HG02642 (cell line): ENCODE results near the gene WWTR1.

Experiments
- ATAC-seq: cut with Tn5 transposase; IDR thresholded peaks from one replicate; pipeline ENCODE4 v1.9.1; 2021; ENCODE audit warnings: mild to moderate bottlenecking; ENCODE audit not compliant: unreplicated experiment, poor library complexity

WWTR1 gene

DNA sequence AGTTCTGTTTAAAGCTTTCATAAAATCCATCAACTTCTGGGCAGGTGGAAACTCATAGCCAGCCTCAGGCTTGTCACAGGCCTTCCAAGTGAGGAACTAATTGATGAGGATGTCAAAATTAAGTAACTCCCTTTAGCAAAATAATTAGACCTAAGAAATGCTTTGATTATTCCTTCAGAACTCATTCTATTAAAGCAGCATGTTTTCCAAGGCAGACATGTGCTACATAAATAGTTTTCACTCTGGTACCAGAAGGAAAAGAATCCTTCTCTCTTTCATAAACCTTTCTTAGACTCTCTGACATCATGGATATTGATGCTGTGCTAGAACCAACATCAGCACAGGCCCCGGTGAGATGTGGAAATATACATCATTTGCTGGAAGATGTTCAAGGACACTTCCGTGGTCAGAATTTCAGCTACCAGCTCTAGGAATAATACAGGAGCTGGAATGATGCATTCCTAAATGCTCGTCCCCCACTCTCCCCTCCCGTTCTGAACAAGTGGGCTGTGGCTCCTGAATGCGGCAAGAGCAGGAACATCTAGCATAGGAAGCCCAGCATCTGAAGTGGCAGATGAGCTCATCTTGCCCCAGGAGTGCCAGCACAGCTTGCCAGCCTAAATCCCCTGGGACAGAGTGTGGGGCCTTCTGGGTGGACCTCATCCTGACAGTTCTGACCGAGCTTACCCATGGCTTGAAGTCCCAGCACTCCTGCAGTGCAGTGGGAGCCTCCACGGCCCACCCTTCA lies 82.4 kb downstream of the WWTR1 start:
- ATAC-seq, result no peak

DNA sequence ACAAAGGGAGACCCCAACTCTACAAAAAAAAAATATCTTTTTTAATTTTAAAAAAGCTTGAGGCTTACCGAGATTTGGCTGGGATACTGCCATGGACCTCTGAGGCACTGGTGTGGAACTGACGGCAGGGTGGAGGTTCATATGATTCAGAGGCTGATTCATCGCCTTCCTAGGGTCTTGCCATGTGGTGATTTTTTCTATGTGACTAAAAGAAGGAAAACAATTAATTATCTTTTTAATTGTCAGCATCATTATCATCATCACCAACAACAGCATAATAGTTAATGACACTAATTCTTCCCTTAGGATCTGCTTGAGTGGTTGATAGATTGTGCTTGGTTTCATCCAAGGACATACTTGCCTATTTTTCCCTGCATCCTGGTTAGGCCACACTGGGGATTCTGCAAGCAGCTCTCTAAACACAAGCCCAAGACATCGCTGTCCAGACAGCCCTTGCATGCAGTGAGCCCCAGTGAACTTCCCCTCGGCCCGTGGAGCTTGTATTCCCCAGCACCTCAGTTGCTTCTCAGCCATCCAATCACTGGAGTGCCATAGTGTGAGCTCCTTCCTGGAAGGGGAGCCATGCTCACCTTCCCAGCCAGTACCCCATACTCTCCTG lies 84.9 kb downstream of the WWTR1 start:
- ATAC-seq, result no peak

DNA sequence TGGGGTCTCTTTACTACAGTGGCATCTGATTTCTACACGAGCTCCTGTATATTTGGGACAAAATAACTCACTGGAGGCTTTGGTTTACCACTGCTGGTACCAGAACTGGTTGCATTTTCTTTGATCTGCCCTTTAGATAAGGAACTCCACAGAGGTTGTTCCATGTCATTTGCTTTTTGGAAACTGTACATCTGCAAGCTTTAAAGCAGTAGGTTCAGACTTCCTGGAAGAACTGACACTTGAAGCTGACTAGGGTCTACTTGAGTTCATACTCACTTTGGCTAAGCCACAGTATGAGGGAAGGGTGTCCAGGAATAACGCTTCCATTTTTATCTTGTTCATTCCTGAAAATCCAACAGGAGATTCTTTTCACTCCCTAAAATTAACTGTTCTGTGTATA lies 86.4 kb downstream of the WWTR1 start:
- ATAC-seq, result no peak

DNA sequence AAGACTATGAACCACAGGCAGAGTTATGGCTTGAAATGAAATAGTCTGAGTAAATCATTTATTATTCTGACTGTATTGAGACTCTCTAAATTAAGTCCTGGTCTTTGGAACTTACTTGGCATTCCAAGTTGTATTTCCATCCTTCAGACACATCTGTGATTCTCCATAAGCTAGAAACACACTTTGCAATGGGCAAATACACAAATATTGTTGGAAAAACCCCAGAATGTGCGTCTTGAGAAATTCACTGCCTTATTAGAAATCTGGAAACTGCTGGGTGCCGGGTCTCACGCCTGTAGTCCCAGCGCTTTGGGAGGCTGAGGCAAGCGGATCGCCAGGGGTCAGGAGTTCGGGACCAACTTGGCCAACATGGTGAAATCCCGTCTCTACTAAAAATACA lies 87.8 kb downstream of the WWTR1 start:
- no peak for ATAC-seq

DNA sequence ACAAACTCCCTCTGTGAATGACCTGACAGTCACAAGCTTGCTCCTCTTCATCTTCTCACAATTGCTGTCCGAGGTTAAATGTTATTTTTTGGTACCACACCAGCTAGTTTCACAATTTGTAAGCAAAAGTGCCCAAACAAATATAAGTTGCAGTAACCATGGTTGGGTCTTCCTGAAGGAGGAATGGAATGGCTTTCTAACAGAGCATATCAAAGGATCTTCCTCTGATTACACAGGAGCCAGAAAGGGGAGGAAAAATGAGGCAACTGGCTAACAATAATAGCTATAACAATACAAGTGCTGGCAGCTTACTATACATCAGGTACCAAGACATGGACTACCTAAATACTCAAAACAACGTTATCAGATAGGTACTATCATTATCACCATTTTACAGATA lies 90.4 kb downstream of the WWTR1 start:
- no peak for ATAC-seq

DNA sequence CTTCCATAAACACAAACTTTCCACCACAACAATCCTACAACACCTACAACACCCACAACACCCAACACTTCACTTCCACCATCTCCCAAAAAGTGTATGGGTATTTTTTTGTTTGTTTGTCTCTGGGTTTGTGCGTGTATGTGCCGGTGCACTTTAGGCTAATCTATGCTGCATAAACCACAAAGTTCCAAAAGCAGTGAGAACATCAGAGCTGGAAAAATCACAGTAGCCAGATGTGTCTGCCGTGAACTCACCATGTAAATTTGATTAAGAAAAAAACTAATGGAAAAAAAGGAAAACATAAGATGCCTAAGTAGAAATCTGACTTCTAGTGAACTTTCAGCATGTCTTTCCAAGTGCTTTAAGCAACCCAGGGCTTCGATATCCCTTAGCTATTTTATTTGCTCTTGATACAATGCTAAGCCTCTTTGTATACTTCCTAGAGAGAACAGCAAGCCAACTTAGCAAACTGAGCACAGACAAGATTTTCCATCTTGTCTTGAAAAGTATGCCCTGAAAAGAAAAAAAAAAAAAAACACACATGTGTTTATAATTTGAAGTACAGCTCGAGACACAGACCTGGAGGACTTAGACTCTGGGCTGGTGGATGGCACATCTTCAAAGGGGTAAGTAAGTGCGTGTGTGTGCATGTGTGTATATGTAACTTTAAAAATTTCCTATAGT lies 91.4 kb downstream of the WWTR1 start:
- ATAC-seq, result no peak

DNA sequence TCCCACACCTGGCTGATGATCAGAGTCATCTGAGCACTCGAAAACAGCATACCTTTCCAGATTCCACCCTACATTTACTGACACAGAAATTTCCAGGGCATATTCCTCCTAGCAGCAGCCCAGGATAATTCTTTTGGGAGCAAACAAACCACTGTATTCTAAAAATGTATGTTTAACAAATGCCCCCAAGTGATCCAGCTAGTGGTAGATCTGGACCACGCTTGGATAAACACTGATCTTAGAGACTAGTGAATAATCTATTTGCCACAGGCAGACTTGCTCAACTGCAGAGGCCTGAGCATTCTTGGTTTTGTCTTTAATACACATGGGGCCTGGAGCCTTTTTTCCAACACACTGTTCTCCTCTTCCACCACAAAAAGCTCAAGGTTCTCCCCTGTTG lies 93.7 kb downstream of the WWTR1 start:
- no peak for ATAC-seq

DNA sequence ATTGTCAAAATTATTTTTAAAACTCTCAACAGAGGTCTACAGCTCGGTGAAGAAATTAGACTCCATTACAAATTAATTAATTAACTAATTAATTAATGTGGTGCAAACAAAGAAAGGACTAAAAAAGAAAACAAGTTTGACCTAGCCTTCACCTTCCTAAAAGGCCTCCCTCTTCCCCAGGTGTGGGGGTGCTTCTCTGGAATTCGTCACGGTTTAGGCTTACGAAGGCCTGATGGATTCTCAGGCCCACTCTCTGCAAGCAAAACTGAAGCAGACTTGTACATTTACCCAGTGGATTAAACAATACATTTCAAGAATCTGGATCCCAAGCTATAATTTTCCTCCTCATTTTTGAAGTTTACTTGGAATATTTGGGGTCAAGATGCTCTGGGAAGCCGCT lies 94.7 kb downstream of the WWTR1 start:
- ATAC-seq, result no peak

DNA sequence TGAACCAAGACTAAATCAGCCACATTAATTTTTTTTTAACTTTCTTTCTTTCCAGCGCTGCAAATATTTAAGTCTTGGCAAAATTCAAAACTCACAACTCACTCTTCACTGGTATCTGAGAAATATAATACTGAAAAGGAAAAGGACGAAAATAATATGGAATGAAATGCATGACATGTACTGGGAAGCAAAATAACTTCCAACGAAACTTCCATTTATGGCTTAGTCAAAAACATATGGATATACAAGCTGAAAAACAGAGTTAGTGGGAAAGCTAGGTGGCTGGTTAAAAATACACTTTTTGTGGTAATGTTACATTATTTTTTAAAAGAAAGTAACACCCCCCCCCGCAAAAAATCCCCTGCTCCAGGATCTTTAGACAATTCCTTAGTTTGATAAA lies 97.2 kb downstream of the WWTR1 start:
- ATAC-seq, result no peak

DNA sequence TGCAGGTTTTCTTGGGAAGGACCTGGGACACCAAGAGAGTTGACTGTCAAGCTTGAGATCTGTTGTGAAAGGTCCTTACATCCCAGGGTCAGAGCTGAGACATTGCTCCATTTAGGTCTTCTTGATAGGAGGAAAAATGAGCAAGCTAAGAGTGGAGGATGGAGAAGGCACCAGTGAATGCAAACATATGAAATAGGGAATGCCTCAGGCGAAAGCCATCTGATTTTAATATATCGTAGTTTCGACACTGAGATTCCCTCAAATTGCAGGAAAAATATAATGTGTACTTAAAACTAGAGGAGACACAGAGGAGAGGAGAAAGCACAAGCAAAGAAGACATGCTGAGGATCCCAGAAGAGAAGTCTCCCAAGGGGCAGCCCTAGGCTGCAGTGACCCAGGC lies 97.8 kb downstream of the WWTR1 start:
- ATAC-seq, result no peak

DNA sequence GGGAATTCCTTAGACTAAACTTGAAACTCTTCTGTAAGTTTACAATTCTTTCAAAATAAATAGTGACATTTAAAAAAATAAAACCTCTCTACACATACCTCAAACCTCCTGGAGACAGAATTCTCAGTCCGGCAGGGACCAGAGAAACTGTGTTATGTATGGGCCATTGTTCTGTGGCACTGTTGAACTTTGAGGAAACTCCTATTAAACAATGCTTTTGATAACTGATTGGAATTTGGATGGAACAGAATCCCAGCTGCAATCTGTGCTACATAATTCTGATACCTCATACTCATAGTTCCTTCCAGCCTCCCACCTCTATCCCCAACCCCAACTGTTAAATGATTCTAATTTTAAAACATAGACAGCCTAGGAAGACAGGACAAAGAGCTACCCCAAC lies 98.3 kb downstream of the WWTR1 start:
- no peak for ATAC-seq

DNA sequence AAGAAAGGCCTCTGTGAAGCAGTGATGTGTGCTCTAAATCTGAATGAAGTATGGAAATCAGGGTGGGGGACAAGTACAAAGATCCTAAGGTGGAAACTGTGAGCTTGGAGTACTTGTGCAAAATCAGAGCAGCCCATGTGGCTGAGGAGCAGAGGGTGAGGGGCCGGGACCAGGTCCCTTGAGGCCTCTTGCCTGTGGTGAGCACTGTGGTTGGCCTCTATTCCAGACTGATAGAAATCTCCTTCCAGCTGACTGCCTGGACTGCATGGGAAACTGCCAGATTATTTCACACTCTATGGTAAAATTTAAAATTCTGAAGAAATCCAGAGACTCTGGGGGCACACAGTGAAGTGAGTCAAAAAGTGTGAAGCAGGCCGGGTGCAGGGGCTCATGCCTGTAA lies 101.9 kb downstream of the WWTR1 start:
- no peak for ATAC-seq

DNA sequence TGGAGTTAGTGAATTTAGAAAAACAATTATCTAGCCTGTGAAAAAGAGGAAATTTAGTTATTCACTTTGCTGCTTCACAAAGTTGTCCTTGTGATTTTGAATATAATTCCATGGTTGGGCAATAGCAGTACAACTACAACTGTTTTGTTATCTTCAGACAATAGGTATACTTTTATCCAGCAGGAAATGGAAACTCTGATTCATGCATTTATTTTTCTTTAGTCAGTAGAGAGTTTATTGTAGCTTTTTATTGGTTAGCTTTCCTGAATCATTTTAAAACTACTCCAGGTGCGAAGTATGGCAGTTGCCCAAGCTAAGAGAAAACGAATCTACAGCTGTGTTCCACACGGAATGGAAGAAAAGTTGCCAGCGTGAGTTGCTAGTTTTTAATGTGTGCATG lies 103.0 kb downstream of the WWTR1 start:
- no peak for ATAC-seq

DNA sequence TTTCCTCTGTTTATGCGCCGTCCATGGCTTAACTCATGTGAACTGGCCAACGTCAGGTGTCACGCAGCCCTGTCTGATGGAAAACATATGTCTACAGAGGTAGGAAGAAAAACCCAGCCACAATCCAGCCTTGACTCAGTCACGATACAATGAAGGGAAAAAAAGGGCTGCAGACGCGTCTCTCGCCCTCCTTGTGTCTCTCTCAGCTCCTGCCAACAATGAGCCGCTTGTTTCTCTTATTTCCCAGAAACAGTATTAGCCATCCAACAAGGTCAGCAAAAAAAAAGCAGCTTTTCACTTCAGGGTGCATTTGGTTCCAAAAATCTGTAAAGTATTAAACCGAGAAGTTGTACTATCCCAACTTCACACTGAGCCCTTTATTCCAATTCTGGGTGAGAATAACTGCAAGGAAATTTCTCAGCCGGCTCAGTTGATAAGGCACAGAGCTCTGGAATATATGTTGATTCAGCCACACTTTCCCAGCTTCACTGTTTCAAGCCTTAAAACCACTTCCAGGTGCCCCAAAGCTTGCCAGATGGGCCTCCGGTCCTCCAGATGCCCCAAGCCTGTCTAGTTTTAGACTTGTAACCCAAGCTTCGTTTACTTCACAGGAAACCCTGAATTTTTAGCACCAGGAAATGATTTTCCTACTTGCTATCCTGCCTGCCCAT lies 103.9 kb downstream of the WWTR1 start:
- ATAC-seq, result no peak

DNA sequence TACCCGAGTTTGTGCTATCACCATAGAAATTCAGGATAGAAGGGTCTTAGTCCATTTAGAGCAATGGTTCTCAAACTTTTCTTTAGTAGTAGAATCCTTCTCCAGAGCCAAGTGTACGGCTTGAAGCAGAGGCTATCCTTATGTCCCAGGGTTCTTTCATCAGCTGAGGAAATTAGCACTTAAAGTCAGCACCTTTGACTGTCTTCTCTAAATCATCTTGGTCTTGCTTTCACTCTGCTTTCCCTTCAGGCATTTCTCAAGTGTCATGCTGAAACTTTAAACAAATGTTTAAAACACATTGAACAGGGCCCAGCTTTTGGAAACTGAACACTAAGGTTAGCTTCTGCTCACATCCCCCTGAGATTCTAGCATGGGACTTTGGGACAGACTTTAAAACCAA lies 105.1 kb downstream of the WWTR1 start:
- no peak for ATAC-seq

DNA sequence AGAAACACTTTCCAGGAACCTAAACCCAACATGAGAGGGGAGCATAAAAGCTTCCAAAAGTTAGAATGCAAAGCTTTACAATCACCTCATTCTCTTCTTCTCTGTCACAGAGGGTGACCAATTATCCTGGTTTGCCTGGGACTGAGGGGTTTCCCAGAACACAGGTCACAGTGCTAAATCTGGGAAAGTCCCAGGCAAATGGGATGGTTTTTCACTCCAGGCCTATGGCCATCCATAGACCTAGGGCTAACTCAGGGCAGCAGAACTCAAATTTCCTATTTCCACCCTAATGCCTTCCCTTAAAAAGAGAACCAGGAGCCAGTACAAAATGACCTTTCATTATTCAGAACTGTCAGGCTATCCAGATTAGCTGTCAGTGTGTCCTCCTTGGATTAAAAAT lies 106.3 kb downstream of the WWTR1 start:
- ATAC-seq, result no peak

DNA sequence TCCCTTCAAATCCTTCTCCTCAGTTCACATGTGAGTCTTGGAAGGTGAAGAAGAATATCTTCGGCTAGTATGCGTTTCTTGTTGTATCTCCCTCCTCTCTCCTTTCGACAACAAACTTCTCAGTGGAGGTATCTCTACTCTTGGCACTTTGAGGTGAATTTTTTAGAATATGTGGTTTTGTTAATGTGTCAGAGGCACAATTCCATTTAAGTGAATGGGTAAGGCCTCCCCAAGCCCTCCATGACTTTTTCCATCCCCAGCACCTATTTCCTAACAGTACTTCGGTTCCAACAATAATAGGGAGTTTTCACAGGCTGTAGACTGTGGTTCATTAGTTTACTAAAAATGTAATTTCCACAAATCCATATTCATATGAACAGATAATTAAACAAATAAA lies 109.2 kb downstream of the WWTR1 start:
- no peak for ATAC-seq

DNA sequence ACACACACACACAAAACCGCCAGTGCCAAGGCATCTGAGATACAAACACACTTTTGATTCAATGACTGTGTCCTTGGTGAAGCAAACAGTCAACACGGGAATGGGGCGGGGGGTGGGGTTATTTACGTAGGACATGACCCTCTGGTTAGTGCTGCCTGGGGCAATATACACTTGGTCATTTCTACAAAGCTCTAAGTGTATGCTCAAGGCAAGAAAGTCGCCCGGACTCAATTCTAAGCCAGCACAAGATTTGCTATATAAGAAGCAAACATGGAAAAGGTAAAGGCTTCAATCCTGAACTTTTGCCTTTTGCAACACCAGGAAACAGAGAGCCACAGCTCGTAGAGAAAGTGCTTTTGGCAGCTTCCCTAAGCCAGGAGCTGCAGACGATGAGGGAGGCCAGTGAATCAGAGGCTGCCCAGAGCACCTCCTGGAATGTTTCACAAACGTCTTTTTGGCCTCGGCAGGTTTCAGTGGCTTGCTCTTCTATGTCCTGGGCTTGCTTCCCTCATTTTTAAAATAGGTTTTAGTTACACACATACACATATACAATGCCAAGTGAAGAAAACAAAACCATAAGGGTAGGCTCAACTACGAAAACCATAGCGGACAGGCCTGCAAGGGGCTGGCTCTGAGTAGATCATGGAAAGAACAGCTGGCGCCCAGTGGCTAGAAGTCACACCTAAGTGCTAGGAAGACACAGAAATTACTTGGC lies 109.7 kb downstream of the WWTR1 start:
- no peak for ATAC-seq

DNA sequence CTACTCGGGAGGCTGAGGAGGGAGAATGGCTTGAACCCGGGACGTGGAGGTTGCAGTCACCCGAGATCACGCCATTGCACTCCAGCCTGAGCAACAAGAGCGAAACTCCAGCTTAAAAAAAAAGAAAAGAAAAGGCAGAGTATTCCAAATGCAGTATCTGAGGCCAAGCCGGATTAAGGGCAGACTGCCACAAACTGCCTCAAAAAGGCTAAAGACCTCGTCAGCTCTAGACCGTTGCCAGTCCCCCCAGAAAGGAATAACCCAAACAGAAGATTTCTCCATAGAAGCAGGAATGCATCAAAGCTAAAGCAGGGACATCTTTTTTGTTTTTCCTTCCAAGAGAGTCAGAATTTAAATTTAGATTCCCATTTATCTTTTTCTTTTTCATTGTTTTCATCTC lies 110.4 kb downstream of the WWTR1 start:
- ATAC-seq, result no peak

DNA sequence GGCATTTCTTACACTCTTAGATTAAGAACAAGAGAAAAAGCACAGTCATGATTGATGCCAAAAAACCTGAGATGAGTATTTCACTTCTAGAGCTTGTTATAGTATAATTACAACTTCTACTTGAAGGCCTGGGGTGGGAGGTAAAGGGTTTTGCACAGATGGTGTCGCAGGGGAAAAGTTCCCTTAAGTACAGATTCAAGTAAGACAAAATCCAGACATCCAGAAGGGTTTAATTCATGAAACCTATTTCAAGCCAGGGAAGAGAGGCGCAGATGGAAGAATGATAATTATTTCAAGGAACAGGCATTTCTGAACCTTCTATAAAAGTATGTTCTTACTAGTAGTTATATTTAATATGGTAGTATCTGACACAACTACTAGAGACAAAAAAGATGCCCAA lies 112.8 kb downstream of the WWTR1 start:
- ATAC-seq, result no peak
